Activated CD4-positive, CD25-positive, alpha-beta regulatory T cell treated with anti-CD3 and anti-CD28 coated beads, Interleukin-2, amount 50 U/mL, for 16 hours (primary cell): ENCODE results near the gene DNAI1.

Experiments
- DNase-seq: peaks from one replicate; pipeline ENCODE4 v3.0.0-alpha.2; 2020; ENCODE audit warnings: low read depth, low spot score

The DNAI1 gene

GRCh38 chr9:34490360-34490759, 31.8 kb downstream of the DNAI1 start:
- no peak for DNase-seq

- no peak for DNase-seq
These were observed 32.2 kb downstream of the DNAI1 start for GRCh38 chr9:34490760-34491159.

GRCh38 chr9:34491596-34491995, 33.0 kb downstream of the DNAI1 start:
- no peak for DNase-seq

- DNase-seq = no peak
These were observed 33.4 kb downstream of the DNAI1 start for GRCh38 chr9:34492051-34492450.

GRCh38 chr9:34493972-34494535, 35.4 kb downstream of the DNAI1 start:
- no peak for DNase-seq

GRCh38 chr9:34496149-34496712, 37.6 kb downstream of the DNAI1 start:
- no peak for DNase-seq

- no peak for DNase-seq
These were observed 39.9 kb downstream of the DNAI1 start for GRCh38 chr9:34498553-34498952.

GRCh38 chr9:34499076-34499475, 40.5 kb downstream of the DNAI1 start:
- no peak for DNase-seq

- DNase-seq = peak; percentile 62
These were observed 42.1 kb downstream of the DNAI1 start for GRCh38 chr9:34500623-34501267.

GRCh38 chr9:34501372-34501771, 42.8 kb downstream of the DNAI1 start:
- DNase-seq = no peak

- no peak for DNase-seq
These were observed 43.4 kb downstream of the DNAI1 start for GRCh38 chr9:34501889-34502425.

- no peak for DNase-seq
These were observed 43.9 kb downstream of the DNAI1 start for GRCh38 chr9:34502471-34502870.

- DNase-seq = no peak
These were observed 44.3 kb downstream of the DNAI1 start for GRCh38 chr9:34502891-34503290.

GRCh38 chr9:34503406-34503805, 44.8 kb downstream of the DNAI1 start:
- DNase-seq = no peak

- DNase-seq = no peak
These were observed 46.9 kb downstream of the DNAI1 start for GRCh38 chr9:34505370-34506120.

GRCh38 chr9:34506623-34507022, 48.0 kb downstream of the DNAI1 start:
- DNase-seq = no peak

- no peak for DNase-seq
These were observed 49.0 kb downstream of the DNAI1 start for GRCh38 chr9:34507556-34507955.

GRCh38 chr9:34507966-34508365, 49.4 kb downstream of the DNAI1 start:
- no peak for DNase-seq

GRCh38 chr9:34508463-34508862, 49.9 kb downstream of the DNAI1 start:
- no peak for DNase-seq

GRCh38 chr9:34508951-34509350, 50.3 kb downstream of the DNAI1 start:
- DNase-seq = no peak

GRCh38 chr9:34510497-34511468, 52.2 kb downstream of the DNAI1 start:
- DNase-seq = no peak
